Measurements from ENCODE around the gene PDLIM1. TPM values are rescaled to one million over a fixed set of nuclear protein-coding genes. Genes with fewer than 3 reads are reported as not detected.

PDLIM1 gene
- total RNA-seq, 6 experiments from 2014 or later = 63.9 to 105 (median 82.1) TPM

DNA sequence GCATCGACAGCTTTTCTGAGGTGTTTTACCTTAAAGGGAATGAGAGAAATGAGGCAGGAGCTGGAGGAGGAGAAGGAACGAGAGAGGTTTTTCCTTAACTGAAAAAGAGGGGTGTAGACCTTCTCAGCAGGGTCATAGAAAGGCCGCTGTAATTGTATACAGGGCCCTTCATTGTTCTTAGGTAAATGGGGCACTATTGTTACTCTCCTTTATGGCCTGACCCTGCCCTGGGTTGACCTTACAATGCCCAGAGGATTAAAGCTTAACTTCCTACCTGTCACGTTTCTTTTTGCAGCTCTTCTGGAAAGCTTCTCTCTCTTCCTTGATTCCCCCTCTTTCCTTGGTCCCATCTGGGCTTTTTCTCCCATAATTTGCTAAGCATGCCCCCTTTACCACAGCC, 13.7 kb upstream of the PDLIM1 start:
- WGBS (ENCODE audit: insufficient coverage, low coverage, low lambda C conversion rate, missing lambda C conversion rate) = 77% methylated on average over 2 of the region's 4 CpGs
- ATAC-seq = no peak
- intact Hi-C loops (cut with DNase I) = no loop called here

DNA sequence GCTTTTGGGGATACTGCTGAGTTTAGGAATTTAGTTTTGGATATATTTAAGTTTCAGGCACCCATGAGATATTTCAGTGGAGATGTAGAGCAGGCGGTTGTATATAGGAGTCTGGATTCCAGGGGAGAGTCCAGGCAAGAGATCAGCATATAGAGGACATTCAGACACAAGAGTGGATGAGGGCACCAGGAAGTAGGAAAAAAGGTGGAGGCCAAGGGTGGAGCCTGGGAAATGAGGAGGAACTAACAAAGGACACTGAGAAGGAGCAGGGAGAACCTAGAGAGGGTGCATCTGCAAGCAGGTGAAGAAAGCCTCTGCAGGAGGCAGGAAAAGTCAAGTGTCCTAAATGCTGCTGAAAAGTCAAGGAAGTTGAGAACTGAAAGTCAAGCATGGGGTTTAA, 13.1 kb upstream of the PDLIM1 start:
- TF ChIP-seq, protein P1, sequence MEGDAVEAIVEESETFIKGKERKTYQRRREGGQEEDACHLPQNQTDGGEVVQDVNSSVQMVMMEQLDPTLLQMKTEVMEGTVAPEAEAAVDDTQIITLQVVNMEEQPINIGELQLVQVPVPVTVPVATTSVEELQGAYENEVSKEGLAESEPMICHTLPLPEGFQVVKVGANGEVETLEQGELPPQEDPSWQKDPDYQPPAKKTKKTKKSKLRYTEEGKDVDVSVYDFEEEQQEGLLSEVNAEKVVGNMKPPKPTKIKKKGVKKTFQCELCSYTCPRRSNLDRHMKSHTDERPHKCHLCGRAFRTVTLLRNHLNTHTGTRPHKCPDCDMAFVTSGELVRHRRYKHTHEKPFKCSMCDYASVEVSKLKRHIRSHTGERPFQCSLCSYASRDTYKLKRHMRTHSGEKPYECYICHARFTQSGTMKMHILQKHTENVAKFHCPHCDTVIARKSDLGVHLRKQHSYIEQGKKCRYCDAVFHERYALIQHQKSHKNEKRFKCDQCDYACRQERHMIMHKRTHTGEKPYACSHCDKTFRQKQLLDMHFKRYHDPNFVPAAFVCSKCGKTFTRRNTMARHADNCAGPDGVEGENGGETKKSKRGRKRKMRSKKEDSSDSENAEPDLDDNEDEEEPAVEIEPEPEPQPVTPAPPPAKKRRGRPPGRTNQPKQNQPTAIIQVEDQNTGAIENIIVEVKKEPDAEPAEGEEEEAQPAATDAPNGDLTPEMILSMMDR (IDR thresholded peaks at IDR 0.05) = no peak
- TF ChIP-seq POLR2A (IDR thresholded peaks at IDR 0.05) = no peak
- Histone ChIP-seq H3K4me3 (no peak overlapping the region), H3K27me3 (no peaks in the 10 kb centered on the region), H3K27ac (no peak overlapping the region), H3K36me3 (no peaks in the 10 kb centered on the region), H3K9me3 (no peaks in the 10 kb centered on the region), H3K4me1 (no peaks in the 10 kb centered on the region)
- 87% methylated on average over 1 of the region's 1 CpG for WGBS (ENCODE audit: insufficient coverage, low coverage, low lambda C conversion rate, missing lambda C conversion rate)
- DNase-seq (no peak), ATAC-seq (no peak)
- intact Hi-C loops (cut with DNase I) = no loop called here

More for the DNA sequence above, 13.7 kb upstream of the PDLIM1 start:
- no peak overlapping the region for H3K4me3 ChIP-seq
- H3K36me3 ChIP-seq = no peaks in the 10 kb centered on the region
- TF ChIP-seq, protein P1 (IDR thresholded peaks at IDR 0.05) = no peak
- no peak for TF ChIP-seq POLR2A (IDR thresholded peaks at IDR 0.05)
- H3K4me1 ChIP-seq = no peaks in the 10 kb centered on the region
- DNase-seq = no peak
- H3K27ac ChIP-seq = no peak overlapping the region
- H3K9me3 ChIP-seq = no peaks in the 10 kb centered on the region
- H3K27me3 ChIP-seq = no peaks in the 10 kb centered on the region

DNA sequence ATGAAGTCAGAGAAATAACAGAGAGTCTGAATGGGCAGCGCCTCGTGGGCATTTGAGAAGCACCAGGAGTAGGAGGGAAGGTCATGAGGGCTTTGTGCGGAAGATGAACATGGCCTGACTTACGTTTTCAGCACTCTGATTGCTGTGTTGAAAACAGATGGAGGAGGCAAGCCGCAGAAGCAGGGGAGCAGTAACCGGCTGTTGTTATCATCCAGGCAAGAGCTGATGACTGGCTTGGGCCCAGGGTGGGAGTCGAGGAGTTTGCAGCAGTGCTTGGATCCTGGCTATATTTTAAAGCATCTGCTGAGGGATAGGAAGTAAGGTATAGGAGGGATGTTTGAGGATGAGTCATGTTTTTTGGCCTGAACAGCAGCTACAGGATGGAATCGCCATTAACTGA, 12.7 kb upstream of the PDLIM1 start:
- no peaks in the 10 kb centered on the region for H3K9me3 ChIP-seq

DNA sequence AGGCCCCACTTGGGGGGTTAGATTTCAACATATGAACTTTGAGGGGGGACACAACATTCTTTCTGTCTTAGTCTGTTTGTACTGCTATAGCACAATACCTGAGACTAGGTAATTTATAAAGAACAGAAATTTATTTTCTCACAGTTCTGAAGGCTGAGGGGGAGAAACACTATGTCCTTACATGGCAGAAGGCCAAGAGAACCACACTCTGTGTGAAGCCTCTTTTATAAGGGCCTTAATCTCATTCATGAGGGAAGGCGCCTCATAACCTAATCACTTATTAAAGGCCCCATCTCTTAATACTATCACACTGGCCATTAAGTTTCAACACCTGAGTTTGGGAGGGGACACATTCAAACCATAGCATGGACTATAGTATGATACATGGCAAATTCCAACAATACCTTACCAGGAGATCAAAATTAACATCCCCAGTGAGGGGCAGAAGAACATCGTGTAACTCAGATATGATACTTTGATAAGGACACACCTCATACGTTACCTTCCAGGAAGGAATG, 9.3 kb upstream of the PDLIM1 start:
- TF ChIP-seq POLR2A (IDR thresholded peaks at IDR 0.05) = no peak
- TF ChIP-seq, protein P1 (IDR thresholded peaks at IDR 0.05) = no peak
- intact Hi-C loops (cut with DNase I) = no loop called here

More for the DNA sequence above, 12.7 kb upstream of the PDLIM1 start:
- TF ChIP-seq, protein P1 (IDR thresholded peaks at IDR 0.05) = no peak
- TF ChIP-seq POLR2A (IDR thresholded peaks at IDR 0.05) = no peak
- H3K4me1 ChIP-seq = no peaks in the 10 kb centered on the region
- ATAC-seq (no peak), DNase-seq (no peak)
- WGBS (ENCODE audit: insufficient coverage, low coverage, low lambda C conversion rate, missing lambda C conversion rate) = 75% methylated on average over 4 of the region's 8 CpGs
- intact Hi-C loops (cut with DNase I) = no loop called here
- H3K4me3 ChIP-seq = no peak overlapping the region
- no peaks in the 10 kb centered on the region for H3K27me3 ChIP-seq
- H3K36me3 ChIP-seq = no peaks in the 10 kb centered on the region
- H3K27ac ChIP-seq = no peak overlapping the region

More for the DNA sequence above, 9.3 kb upstream of the PDLIM1 start:
- H3K4me1 ChIP-seq = peaks cover 0 to under 1% (median 0%) of the 10 kb centered on the region in 4 donors
- H3K4me3 ChIP-seq = no peak overlapping the region
- no peaks in the 10 kb centered on the region for H3K27me3 ChIP-seq
- H3K27ac ChIP-seq = no peak overlapping the region
- no peaks in the 10 kb centered on the region for H3K9me3 ChIP-seq
- no peaks in the 10 kb centered on the region for H3K36me3 ChIP-seq
- no peak for DNase-seq
- 89% methylated on average over 3 of the region's 3 CpGs for WGBS (ENCODE audit: insufficient coverage, low coverage, low lambda C conversion rate, missing lambda C conversion rate)
- no peak for ATAC-seq
